ENCODE results near the gene NIPBL. TPM values are rescaled to one million over a fixed set of nuclear protein-coding genes. Genes with fewer than 3 reads are reported as not detected.

NIPBL gene
- total RNA-seq, 2 experiments from 2014 or later = 108 to 120 TPM

DNA sequence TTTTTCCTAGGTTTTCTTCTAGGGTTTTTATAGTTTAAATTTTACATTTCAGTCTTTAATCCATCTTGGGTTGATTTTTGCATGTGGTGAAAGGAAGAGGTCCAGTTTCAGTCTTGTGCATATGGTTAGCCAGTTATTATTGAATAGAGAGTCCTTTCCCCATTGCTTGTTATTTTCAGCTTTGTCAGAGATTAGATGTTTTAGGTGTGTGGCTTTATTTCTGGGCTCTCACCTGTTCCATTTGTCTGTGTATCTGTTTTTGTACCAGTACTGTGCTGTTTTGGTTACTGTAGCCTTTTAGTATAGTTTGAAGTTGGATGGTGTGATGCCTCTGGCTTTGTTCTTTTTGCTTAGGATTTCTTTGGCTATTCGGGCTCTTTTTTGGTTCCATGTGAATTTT lies 25.8 kb downstream of the NIPBL start:
- Histone ChIP-seq H3K27ac (ENCODE audit: low read depth in 1 of 2, low read length in 2 of 2) (no peak overlapping the region), H3K4me1 (ENCODE audit: insufficient read depth, low read length) (peaks cover 9% of the 10 kb centered on the region), H3K27me3 (ENCODE audit: control insufficient read depth in 1 of 2, insufficient read depth in 2 of 2, low read length in 2 of 2) (no peaks in the 10 kb centered on the region), H3K36me3 (ENCODE audit: insufficient read depth, low read length) (no peaks in the 10 kb centered on the region), H3K4me3 (ENCODE audit: low read length) (no peak overlapping the region), H3K9me3 (ENCODE audit: control insufficient read depth in 1 of 2, insufficient read depth in 1 of 2, low read length in 2 of 2) (no peaks in the 10 kb centered on the region)
- Mint-ChIP-seq H3K4me3 (peak overlapping the region; percentile 0), H3K4me1 (ENCODE audit: low read depth) (peaks cover 89% of the 10 kb centered on the region), H3K36me3 (ENCODE audit: low read depth) (peaks cover 18% of the 10 kb centered on the region), H3K9me3 (no peaks in the 10 kb centered on the region), H3K27ac (no peak overlapping the region), H3K27me3 (no peaks in the 10 kb centered on the region)
- CTCF ChIA-PET = no interaction called here
- DNase-seq (no peak), ATAC-seq (ENCODE audit: poor library complexity) (no peak)
- POLR2A ChIA-PET = no interaction called here
- intact Hi-C loops (cut with DNase I, micrococcal nuclease) = no loop called here
- TF ChIP-seq, protein P1, sequence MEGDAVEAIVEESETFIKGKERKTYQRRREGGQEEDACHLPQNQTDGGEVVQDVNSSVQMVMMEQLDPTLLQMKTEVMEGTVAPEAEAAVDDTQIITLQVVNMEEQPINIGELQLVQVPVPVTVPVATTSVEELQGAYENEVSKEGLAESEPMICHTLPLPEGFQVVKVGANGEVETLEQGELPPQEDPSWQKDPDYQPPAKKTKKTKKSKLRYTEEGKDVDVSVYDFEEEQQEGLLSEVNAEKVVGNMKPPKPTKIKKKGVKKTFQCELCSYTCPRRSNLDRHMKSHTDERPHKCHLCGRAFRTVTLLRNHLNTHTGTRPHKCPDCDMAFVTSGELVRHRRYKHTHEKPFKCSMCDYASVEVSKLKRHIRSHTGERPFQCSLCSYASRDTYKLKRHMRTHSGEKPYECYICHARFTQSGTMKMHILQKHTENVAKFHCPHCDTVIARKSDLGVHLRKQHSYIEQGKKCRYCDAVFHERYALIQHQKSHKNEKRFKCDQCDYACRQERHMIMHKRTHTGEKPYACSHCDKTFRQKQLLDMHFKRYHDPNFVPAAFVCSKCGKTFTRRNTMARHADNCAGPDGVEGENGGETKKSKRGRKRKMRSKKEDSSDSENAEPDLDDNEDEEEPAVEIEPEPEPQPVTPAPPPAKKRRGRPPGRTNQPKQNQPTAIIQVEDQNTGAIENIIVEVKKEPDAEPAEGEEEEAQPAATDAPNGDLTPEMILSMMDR (IDR thresholded peaks at IDR 0.05) = no peak

DNA sequence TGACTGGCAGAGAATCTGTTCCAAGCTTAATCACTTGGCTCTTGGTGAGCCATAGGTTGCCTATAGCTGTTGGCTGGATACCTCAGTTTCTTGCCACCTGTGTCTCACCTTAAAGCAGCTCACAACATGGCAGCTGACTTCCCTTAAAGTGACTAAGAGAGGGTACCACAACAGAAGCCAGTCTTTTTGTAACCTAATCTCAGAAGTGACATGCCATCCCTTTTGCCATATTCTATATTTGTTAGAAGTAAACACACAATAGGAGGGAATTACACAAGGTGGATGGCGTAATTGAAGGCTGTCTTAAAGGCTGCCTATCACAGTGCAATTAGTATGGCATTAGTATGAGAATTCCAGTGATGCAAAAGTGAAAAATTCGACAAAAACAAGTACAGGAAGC lies 28.1 kb downstream of the NIPBL start:
- H3K27ac ChIP-seq (ENCODE audit: low read depth in 1 of 2, low read length in 2 of 2) = no peak overlapping the region
- intact Hi-C loops (cut with DNase I, micrococcal nuclease) = no loop called here
- H3K4me1 ChIP-seq (ENCODE audit: insufficient read depth, low read length) = peaks cover 9% of the 10 kb centered on the region
- H3K36me3 ChIP-seq (ENCODE audit: insufficient read depth, low read length) = no peaks in the 10 kb centered on the region
- ChIA-PET POLR2A (interaction anchor here (1.0 to 1.4 kb wide), 2 partner anchors 19 to 28 kb away, joined by 4 read pairs; partner anchors contain the start of gene NIPBL), CTCF (no interaction called here)
- no peaks in the 10 kb centered on the region for H3K27me3 Mint-ChIP-seq
- ATAC-seq (ENCODE audit: poor library complexity) (no peak), DNase-seq (no peak)
- no peak overlapping the region for H3K27ac Mint-ChIP-seq
- no peaks in the 10 kb centered on the region for H3K9me3 ChIP-seq (ENCODE audit: control insufficient read depth in 1 of 2, insufficient read depth in 1 of 2, low read length in 2 of 2)
- H3K9me3 Mint-ChIP-seq = no peaks in the 10 kb centered on the region
- TF ChIP-seq, protein P1 (IDR thresholded peaks at IDR 0.05) = no peak
- no peaks in the 10 kb centered on the region for H3K27me3 ChIP-seq (ENCODE audit: control insufficient read depth in 1 of 2, insufficient read depth in 2 of 2, low read length in 2 of 2)
- H3K4me3 Mint-ChIP-seq = peak overlapping the region; percentile 44
- peaks cover 18% of the 10 kb centered on the region for H3K36me3 Mint-ChIP-seq (ENCODE audit: low read depth)
- peaks cover 92% of the 10 kb centered on the region for H3K4me1 Mint-ChIP-seq (ENCODE audit: low read depth)
- H3K4me3 ChIP-seq (ENCODE audit: low read length) = no peak overlapping the region

DNA sequence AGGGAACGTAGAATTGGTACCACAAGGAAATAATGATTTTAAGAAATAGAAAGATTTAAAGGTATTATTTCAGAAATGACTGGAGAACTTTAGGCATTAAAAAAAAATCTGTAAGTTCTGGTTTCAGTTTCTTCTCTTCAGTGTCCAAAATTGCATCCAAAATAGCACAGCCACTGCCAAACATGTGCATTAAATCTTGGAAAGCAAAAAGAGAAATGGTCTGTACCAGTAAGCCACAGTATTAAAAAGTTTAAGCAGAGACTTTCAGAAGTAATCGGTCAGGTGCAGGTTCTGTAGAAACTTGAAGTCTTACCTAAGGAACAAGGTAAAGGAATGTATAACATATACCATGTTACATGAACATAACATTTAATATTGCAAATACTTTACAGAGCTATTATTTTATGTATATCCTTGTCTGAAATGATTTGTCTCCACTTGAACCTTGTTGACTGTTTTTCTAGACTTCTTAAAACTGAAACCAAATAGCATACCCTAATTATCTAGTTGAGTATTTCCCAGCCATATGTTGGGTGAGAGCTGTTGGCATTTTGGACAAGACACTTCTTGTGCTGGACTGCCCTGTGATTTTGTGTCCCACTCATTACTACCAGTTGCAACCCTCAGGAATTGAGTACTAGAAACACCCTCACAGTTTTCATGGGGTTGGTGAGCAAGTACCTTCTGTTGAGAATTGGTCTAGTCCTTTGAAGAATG lies 32.1 kb downstream of the NIPBL start:
- Histone ChIP-seq H3K27me3 (ENCODE audit: control insufficient read depth in 1 of 2, insufficient read depth in 2 of 2, low read length in 2 of 2) (no peaks in the 10 kb centered on the region), H3K4me3 (ENCODE audit: low read length) (no peak overlapping the region), H3K9me3 (ENCODE audit: control insufficient read depth in 1 of 2, insufficient read depth in 1 of 2, low read length in 2 of 2) (no peaks in the 10 kb centered on the region), H3K36me3 (ENCODE audit: insufficient read depth, low read length) (no peaks in the 10 kb centered on the region), H3K27ac (ENCODE audit: low read depth in 1 of 2, low read length in 2 of 2) (no peak overlapping the region), H3K4me1 (ENCODE audit: insufficient read depth, low read length) (peaks cover 12% of the 10 kb centered on the region)
- H3K36me3 Mint-ChIP-seq (ENCODE audit: low read depth) = peaks cover 6% of the 10 kb centered on the region
- TF ChIP-seq, protein P1 (IDR thresholded peaks at IDR 0.05) = no peak
- ATAC-seq (ENCODE audit: poor library complexity) (no peak), DNase-seq (no peak)
- H3K27ac Mint-ChIP-seq = peak overlapping the region; percentile 6
- intact Hi-C loops (cut with DNase I, micrococcal nuclease) = no loop called here
- no peaks in the 10 kb centered on the region for H3K9me3 Mint-ChIP-seq
- no peak overlapping the region for H3K4me3 Mint-ChIP-seq
- ChIA-PET POLR2A (interaction anchor here (0.6 to 1.6 kb wide), 2 partner anchors 31 to 103 kb away, joined by 3 read pairs; no protein-coding TSS in a partner anchor), CTCF (no interaction called here)
- no peaks in the 10 kb centered on the region for H3K27me3 Mint-ChIP-seq
- peaks cover 60% of the 10 kb centered on the region for H3K4me1 Mint-ChIP-seq (ENCODE audit: low read depth)
